ENCODE data around the gene PLXNA3. TPM values are rescaled to one million over a fixed set of nuclear protein-coding genes. Genes with fewer than 3 reads are reported as not detected.

PLXNA3 gene
- 15.4 TPM for total RNA-seq

DNA sequence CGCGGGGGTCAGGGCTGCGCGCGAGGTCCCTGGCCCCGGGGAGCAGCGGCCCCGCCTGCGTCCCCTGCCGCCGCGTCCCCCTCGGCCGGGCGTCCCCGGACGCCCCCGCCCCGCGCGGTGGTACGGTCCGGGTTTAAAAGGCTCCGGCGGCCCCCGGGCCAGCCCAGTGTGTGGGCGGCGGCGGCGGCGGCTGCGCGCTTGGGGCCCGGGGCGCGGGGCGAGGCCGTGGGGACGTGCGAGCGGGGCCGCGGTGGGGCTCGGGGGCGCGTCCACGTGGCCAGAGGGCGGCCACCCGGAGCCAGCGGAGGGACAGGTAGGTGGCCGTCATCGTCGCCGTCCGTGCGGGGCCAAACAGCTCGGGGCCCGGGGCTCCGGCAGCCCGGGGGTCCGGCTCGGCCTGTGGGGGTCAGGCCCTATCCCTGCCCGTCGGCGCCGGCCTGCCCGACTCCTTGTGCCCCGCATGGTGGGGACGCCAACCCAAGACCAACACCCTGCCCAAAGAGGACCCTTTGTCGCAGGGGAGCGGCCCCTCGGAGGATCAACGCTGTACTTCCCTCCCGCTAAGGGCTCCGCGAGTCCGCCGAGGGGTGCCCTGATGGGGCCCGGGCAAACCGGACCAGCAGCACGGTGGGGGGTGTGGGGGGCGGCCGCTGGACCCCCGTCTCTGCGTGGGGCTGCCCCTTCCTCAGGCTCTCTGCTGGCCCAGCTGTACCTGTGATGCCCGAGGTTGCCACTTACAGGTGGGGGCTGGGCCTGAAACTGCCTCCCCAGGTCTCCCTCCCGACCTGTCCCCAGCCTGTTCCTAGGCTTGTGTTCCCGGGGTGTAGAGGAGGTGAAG is at the start of gene PLXNA3:
Gene PLXNA3, plus strand, starts transcription at position 166 of the 838 bp plus-strand sequence. CDS start 1,903 bp downstream, outside the sequence.
- DNase-seq = peak; percentile 64

DNA sequence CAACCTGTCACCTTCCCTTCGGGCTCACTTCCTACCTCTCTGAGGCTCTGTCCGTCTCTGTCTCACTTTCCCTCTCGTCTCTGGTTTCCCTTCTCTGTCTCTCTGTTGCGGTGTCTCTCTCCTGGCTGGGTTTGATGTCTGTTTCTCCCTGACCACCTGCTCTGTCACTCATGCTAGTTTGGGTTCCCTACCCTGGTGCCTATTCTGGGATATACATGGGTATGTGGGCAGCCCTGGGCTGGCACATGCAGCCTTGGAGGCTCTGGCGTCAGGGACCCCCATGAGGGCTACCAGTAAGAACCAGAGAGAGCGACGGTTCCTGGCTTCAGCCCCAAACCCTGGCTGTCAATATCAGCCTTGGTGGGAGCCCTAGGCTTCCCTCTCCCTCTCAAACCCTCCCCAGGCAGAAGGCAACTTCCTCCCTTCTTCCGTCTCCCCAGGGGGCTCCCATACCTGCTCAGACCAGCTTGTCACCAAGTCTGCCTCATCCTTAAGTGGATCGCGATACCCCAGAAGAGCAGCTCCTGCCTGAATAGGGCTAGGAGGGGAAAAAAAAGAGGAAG is 49.3 kb upstream of the PLXNA3 start:
- peak; percentile 24 for DNase-seq

DNA sequence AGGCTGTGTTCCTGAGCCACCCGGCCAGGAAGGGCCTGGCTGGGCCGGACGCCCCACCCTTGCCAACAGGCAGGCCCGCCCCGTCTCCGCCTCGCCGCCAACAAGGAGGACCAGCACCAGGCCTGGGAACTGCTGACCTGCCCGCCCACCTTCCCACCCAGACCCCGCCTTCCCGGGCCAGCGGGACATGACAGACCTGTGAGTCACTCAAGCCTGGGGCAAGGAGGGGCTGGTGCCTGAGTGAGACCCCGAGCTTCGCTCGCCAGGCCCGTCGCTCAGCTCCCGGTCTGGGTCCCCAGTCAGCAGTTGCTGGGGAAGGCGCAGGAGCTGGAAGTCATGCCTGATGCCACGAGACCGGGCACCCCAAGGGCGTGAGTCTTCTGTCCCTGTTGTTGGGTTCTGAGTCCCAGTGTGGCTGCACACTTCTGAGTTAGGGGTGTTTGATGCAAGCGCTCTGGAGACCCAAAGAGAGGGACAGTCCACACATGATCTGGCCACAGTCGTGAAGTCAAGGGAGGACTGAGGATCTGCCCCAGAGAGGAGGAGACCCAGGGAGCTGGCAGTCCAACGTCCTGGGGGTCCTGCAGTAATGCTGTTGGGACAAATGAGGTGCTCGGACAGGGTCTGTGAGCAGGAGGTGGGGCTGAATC is 48.7 kb upstream of the PLXNA3 start, which contains the start of gene DNASE1L1:
Gene DNASE1L1, minus strand, starts transcription at position 33 of the 650 bp plus-strand sequence. CDS start 3,686 bp downstream, outside the sequence.
- peak; percentile 64 for DNase-seq

DNA sequence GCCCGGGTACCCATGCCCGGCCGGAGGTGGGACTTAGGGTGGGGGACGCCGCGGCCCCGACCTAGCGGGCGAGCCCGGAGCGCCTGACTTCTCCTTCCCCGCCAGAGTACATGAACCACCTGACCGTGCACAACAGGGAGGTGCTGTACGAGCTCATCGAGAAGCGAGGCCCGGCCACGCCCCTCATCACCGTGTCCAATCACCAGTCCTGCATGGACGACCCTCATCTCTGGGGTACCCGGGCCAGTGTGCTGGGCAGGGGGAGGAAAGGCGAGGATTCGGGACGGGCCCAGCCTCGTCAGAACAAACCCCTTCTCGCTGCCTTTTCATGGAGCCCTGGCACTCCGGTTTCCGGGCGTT is 46.1 kb upstream of the PLXNA3 start:
- peak; percentile 64 for DNase-seq

DNA sequence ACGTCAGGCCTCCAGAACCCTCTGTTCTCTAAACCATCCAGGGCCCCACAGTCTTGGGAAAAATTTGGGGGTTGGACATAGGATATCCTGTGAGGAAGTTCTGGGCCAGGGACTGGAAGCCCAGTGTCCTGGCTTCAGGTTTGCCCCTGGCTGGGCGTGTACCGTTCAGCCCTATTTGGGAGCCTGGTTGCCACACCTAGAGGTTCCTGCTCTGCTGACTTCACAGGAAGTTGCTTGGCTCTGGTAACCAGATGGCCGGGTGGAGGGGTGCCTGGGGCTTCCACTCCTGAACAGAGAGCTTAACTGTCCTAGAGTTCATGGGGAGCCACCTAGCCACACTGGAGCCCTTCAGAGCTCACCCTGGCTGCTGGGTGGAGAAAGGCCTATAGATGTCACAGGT is 45.6 kb upstream of the PLXNA3 start:
- no peak for DNase-seq

DNA sequence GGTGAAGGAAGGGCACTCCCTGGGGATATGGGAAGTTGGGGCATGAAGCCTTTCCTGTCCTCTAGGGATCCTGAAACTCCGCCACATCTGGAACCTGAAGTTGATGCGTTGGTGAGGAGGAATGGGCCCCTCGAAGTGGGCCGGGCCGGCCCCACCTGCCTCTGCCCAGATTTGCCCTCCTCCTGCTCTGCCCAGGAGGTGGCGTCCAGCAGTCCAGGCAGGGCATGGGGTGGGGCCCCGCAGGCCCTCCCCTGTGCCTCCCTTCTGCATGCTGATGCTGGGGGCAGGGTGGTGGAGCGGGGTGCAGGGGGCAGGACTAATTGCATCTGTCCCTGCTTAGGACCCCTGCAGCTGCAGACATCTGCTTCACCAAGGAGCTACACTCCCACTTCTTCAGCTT is 44.9 kb upstream of the PLXNA3 start:
- DNase-seq = no peak

DNA sequence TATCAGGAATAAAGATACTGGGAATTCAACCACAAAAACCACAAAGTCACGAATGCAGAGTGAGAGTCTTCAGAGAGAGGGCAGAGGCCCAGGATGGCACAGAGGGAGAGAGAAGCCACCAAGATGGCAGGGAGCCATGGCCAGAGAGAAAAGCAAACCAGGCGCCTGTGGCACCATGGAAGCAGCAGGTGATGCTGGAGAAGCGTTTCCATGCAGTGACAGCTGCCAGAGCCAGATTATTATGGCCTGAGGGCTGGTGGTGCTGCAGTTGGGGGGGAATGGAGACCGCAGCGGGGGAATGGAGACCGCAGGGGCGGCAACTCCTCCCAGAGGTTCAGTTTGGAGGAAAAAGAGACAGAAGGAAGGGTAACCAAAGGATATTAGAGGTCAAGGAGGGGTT is 40.9 kb upstream of the PLXNA3 start:
- no peak for DNase-seq

DNA sequence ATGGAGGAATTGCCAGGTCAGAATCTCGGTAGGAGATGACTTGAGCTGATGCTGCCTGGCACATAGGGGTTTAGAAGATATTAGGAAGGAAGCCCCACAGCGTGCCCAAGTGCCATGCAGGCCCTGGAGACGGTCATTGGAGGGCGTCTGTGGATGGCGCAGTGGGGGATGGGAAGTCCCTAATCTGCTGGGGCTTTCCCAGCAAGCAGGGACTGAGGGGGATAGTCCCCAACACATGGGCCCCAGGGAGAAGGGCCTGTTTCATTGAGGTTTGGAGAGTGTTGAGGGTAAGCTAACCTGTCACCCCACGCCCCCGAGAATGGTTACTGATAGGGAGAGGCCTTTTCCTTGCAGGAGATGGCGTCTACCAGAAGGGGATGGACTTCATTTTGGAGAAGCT is 38.9 kb upstream of the PLXNA3 start:
- no peak for DNase-seq

DNA sequence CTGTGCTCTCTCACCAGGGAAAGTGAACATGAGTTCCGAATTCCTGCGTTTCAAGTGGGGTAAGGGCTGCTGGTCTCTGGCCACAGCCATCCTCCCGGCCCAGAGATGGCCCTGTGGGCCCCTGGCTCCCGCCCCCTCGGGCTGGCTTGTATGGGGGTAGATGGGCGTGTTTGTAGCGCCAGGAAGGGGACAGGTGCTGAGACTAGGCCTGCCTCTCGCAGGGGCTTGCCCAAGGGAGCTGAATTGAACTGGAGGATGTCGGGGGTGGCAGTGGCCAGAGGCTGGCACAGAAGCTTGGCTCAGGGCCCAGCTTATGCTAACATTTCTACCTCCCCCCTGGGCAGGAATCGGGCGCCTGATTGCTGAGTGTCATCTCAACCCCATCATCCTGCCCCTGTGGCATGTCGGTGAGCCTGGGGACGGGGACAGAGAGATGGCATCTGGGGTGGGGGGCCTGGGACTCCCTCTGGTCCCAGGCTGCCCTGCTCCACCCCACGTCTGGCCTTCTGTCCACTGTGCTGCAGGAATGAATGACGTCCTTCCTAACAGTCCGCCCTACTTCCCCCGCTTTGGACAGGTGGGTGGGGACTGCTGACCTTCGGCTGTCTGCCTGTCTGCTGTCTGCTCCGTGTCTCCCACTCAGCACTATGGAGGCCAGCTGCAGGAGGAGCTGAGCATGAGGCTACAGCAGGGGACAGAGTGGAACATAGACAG is 38.2 kb upstream of the PLXNA3 start:
- DNase-seq = no peak

DNA sequence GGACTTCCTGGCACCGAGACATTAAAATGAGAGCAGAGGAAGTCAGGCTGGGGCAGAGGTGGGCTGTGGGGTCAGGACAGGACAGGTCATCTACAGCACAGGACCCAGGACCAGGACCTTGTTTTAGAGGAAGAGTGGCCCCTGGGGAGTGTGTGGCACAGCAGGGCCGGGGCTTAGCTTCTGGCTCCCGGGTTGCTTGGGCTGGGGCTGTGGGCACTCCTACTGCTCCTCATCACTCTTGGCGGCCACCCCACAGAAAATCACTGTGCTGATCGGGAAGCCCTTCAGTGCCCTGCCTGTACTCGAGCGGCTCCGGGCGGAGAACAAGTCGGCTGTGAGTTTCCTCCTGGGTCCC is 37.7 kb upstream of the PLXNA3 start:
- no peak for DNase-seq

DNA sequence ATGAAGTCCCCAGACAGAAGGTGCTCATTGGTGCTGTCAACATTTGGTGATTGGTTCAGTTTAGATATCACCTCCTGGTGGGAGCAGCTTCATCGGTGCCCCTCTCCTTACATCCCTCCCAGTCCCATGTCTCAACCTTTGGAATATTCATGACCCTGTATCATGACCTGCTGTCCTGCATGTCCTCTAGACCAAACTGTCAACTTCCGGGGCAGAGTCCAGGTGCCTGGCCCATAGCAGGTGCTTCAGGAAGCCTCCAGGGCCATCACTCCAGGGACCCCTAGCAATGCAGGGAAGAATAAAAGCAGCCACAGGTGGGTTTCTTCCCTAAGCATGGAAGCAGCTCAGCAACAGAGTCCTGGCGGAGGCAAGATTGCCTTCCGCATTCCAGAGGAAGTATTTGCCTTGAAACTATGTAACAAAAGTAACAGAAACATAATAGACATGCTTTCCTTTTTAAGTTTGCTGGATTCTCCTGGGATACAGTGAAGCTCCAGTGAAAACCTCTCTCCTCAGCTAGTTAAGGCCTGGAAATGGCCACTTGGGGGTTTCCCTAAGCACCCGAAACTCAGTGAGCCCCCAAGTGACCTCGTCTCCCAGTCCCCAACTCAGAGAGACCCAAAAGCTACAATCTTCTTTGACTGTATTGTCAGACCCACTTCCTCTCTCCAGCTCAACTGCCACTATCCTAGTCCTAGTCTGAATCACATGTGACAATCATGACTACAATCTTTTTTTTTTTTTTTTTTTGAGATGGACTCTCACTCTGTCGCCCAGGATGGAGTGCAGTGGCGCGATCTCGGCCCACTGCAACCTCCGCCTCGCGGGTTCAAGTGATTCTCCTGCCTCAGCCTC is 30.9 kb upstream of the PLXNA3 start:
- no peak for DNase-seq

DNA sequence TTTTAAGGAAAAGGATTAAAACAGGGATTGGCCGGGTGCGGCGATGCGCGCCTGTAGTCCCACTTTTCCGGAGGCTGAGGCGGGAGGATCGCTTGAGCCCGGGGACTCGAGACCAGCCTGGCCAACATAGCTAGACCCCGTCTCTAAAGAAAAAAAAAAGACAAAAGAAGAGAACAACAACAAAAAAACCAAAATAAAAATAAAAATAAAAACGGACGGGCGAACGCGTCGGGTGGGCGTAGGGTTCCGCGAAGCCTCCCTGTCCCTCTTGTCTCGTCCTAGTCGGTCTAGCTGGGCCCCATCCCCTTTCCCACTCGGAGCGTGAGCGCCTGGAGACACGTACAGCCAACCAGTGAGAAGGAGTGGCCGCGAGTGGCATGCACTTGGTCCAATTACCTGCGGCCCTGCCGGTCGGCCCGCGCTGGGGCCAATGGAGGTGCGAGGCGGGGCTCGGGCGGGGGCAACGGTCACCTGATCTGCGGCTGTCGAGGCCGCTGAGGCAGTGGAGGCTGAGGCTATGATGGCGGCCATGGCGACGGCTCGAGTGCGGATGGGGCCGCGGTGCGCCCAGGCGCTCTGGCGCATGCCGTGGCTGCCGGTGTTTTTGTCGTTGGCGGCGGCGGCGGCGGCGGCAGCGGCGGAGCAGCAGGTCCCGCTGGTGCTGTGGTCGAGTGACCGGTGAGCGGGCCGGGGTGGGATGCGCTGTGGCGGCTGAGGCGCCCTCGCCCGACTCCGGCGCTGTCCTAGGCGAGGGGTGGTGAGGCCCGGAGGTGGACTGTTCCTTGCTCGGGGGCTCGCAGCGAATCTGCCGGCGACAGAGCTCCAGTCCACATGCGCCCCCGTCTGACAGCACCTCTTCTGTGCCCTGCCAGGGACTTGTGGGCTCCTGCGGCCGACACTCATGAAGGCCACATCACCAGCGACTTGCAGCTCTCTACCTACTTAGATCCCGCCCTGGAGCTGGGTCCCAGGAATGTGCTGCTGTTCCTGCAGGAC is 29.6 kb upstream of the PLXNA3 start, which contains the start of gene ATP6AP1:
Gene ATP6AP1, plus strand, starts transcription at position 502 of the 996 bp plus-strand sequence. Its CDS starts 16 bp downstream, at position 518.
- DNase-seq = peak; percentile 96

DNA sequence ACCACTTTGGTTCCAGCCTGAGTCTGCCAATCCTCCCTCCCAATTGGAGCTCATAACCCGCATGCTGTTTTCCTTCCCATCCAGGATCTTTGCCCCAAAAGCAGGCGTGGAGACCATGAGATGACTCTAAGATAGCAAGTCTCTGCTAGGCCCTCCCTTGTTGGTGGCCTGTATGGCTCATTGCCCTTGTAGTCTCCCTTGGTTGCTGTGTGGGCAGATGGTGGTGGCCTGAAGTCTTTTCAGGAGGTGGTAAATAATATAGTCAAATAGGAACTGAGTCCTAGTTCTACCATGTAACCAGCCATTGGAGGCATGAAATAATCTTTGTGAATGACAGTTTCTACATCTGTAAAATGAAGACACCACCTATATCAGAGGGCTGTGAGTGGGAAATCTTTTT is 28.4 kb upstream of the PLXNA3 start:
- DNase-seq = no peak

DNA sequence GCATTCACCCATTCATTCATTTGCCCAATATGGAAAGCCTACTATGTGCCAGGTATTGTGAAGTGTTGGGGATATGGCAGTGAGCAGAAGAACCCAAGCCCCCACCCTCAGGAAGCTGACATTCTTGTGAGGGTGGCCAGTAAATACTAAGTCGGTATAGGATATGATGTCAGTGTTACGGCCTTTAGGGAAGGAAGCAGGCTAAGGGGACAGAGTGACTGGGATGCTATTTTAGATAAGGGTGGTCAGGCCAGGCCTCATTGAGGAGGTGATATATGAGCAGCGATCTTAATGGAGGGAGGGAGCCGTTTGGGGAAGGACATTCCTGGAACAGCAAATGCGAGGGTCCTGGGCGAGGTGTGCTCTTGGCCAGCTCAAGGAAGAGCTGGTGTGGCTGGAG is 27.6 kb upstream of the PLXNA3 start:
- no peak for DNase-seq

DNA sequence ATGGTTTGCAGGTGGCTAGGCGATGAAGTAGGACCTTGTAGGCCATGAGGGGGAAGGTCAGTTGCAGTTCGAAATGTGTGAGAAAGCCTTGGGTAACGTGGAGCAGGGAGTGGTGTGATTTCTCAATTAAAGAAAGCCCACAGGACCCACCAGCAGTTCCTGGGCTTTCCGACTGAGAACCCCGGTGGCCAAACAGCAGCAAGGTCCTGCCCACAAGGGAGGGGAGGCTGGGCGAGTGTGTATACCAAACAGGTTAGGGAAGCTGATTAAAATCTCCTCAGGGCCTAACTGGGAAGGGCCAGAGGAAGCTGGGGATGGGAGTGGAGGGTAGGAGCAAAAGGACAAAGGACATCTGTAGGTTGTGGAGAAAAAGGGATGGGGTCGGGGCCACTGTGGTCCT is 27.2 kb upstream of the PLXNA3 start:
- no peak for DNase-seq

DNA sequence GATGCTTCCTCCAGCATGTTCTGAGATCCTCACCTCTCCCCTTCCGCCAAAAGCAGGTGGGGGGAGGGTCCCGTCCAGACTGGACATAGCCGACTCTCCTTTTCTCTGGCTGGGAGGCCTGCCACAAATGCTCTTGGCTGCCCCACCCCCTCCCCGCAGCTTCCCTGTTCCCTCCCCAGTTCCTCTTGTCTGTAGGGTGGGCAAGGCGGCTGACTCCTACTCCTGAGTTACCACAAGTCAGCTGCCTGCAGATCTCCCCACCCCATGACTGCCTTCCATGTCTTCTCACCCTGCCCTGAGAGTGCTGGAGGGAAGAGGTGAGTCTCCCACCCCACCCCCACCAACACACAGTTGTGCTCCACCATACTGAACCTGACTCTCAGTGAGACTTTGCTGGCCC is 26.7 kb upstream of the PLXNA3 start:
- no peak for DNase-seq

DNA sequence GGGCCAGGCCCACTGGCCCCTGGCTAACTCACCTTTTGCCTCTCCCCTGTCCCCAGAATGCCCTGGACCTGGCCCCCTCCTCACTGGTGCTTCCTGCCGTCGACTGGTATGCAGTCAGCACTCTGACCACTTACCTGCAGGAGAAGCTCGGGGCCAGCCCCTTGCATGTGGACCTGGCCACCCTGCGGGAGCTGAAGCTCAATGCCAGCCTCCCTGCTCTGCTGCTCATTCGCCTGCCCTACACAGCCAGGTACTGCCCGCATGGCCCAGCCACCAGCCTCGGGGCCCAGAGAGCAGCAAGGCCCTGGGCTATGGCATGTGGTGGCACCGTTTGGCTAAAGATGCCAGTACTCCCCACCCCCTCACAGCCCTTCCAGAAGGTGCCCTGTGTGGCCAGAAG is 25.9 kb upstream of the PLXNA3 start:
- DNase-seq = no peak

DNA sequence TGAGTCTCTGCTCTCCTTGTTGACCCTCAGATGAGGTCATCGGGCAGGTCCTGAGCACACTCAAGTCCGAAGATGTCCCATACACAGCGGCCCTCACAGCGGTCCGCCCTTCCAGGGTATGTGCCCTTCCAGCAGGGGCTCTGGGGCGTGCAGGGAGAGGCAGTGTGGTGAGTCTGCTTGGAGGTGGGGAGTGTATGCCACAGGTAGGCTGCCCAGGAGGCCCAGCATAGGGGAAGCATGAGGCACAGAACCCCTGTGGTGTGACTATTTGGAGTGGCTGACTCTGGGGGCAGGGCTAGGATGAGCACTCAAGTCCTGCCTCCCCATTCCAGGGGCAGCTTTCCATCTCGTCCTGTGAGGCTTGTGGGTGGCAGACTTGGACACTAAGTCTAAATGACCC is 24.5 kb upstream of the PLXNA3 start:
- DNase-seq = no peak

DNA sequence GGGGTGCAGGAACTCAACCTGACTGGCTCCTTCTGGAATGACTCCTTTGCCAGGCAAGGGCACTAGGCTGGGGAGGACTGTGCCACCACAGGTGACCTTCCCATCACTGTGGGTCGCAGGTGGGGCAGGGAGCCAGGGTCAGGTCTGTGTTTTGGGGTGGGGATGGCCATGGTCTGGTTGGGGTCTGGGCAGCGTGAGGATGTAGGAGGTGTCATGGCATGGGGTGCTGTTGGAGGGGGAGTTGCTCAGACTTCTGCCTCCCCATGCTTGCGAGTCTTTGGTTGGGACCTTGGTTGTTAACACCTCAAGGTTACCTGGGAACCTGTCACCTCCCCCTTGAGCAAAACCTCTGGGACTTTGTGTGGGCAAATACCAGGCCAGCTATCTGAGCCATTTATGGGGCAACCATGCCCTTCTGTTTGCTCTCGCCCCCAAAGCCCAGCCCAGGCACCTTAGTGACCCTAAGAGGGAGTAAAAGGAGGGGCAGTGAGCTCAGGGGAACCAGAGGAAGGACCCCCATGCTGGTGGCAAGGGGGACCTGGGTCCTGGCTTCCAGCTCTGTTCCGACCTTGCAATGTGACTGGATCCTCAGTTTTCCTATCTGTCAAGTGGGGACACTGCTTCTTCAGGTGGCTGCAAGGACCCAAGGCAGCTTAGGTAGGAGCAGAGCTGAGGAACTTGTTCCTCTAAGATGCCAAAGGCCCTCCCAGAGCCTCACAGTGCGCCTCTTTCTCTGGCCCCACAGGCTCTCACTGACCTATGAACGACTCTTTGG is 23.5 kb upstream of the PLXNA3 start:
- no peak for DNase-seq

Data from tongue (tissue), 2 donors.